HCT116 (cell line): ENCODE measurements around the gene ITPR1. TPM values are rescaled to one million over a fixed set of nuclear protein-coding genes. Genes with fewer than 3 reads are reported as not detected.

ENCODE experiments used
- ATAC-seq: fragments of 200-7000 bp; cut with Tn5 transposase; 2 replicates; pipeline ENCODE4 v1.9.1; 2020; ENCODE audit warnings: mild to moderate bottlenecking, moderate library complexity
- BruUV-seq: library from RNA; stranded (reverse); fragments of 400-500 nt; replicated peaks from 2 replicates; lab custom pipeline; 2021; lab: Mats Ljungman, UMichigan
- CTCF ChIA-PET: fragments of 300-600 bp; sonication (Branson Sonifier 250); formaldehyde crosslinking; loops from one replicate; lab custom pipeline; 2021; ENCODE audit warnings: antibody characterized with exemption; lab: Charles Lee
- POLR2A ChIA-PET: fragments of 300-600, 350-600 bp; sonication (Branson Sonifier 250); formaldehyde crosslinking; loops from one replicate; lab custom pipeline; 2021; ENCODE audit warnings: antibody characterized with exemption; lab: Charles Lee
- RAD21 ChIA-PET, 2 experiments: fragments of 300-600 bp; sonication (Branson Sonifier 250); formaldehyde crosslinking; loops; one replicate each; lab custom pipeline; 2023; ENCODE audit warnings: low total read pairs in 2 of 2; ENCODE audit not compliant: uncharacterized antibody in 2 of 2, unreplicated experiment in 2 of 2, low non-redundant PET in 1 of 2; lab: Charles Lee
- DNase-seq: peaks from one replicate; pipeline ENCODE4 v3.0.0-alpha.2; 2010; ENCODE audit warnings: low read depth, low spot score
- H2AFZ ChIP-seq: fragments of 200-600 bp; shearing (Covaris generic), sonication (generic); 2 replicates; pipeline ENCODE4 v1.6.1; 2017; ENCODE audit warnings: low read depth, mixed run types, mixed read lengths, antibody characterized with exemption, low read length; ENCODE audit not compliant: poor library complexity, severe bottlenecking
- H3K27ac ChIP-seq: 2 replicates; pipeline ENCODE4 v1.5.1; 2012; ENCODE audit warnings: low read depth, low read length
- H3K27me3 ChIP-seq: fragments of 200-600 bp; sonication (generic); 2 replicates; pipeline ENCODE4 v1.6.1; 2016; ENCODE audit warnings: mixed run types, low read length, mixed read lengths; ENCODE audit not compliant: insufficient read depth
- H3K36me3 ChIP-seq, 2 experiments: fragments of 200-500 bp in 1 of 2; fragments of 200-600 bp in 1 of 2; sonication (Bioruptor generic) in 1 of 2; sonication (generic) in 1 of 2; 2 replicates each; pipeline versions ENCODE4 v1.5.1 to v1.6.1; 2014 to 2016; ENCODE audit warnings: low read length in 2 of 2, inconsistent platforms in 1 of 2, mixed read lengths in 1 of 2, mixed run types in 1 of 2; ENCODE audit not compliant: insufficient read depth in 2 of 2, control insufficient read depth in 1 of 2
- H3K4me1 ChIP-seq, 2 experiments: fragments of 200-600 bp in 1 of 2; sonication (generic) in 1 of 2; 2 replicates each; pipeline versions ENCODE4 v1.5.1 to v1.6.1; 2012 to 2017; ENCODE audit warnings: low read length in 2 of 2, inconsistent platforms in 1 of 2, mild to moderate bottlenecking in 1 of 2, mixed read lengths in 1 of 2, mixed run types in 1 of 2, moderate library complexity in 1 of 2; ENCODE audit not compliant: insufficient read depth in 2 of 2, control insufficient read depth in 1 of 2
- H3K4me2 ChIP-seq: fragments of 200-600 bp; sonication (generic); 2 replicates; pipeline ENCODE4 v1.6.1; 2017; ENCODE audit warnings: mixed run types, low read length, mixed read lengths
- H3K4me3 ChIP-seq, 2 experiments: fragments of 200-600 bp in 1 of 2; sonication (generic) in 1 of 2; replicated peaks in 1 of 2; 2 replicates each; pipeline ENCODE4 v1.5.1; 2011 to 2016; ENCODE audit warnings: low read length in 2 of 2, control low read depth in 1 of 2, low read depth in 1 of 2, mild to moderate bottlenecking in 1 of 2, mixed read lengths in 1 of 2, mixed run types in 1 of 2
- H3K79me2 ChIP-seq: fragments of 200-600 bp; sonication (generic); 2 replicates; pipeline ENCODE4 v1.6.1; 2017; ENCODE audit warnings: mild to moderate bottlenecking, mixed run types, low read length, moderate library complexity, mixed read lengths; ENCODE audit not compliant: insufficient read depth
- H3K9ac ChIP-seq: fragments of 200-600 bp; sonication (generic); 2 replicates; pipeline ENCODE4 v1.6.1; 2016; ENCODE audit warnings: low read length, mixed read lengths
- H3K9me2 ChIP-seq: fragments of 200-600 bp; sonication (generic), shearing (Covaris generic); 2 replicates; pipeline ENCODE4 v1.6.1; 2017; ENCODE audit warnings: mixed run types, mild to moderate bottlenecking, moderate library complexity; ENCODE audit not compliant: insufficient read depth
- H3K9me3 ChIP-seq, 2 experiments: fragments of 200-500 bp in 1 of 2; fragments of 200-600 bp in 1 of 2; sonication (Bioruptor generic) in 1 of 2; sonication (generic) in 1 of 2; 2 replicates each; pipeline ENCODE4 v1.6.1; 2014 to 2017; ENCODE audit warnings: low read length in 2 of 2, mixed read lengths in 2 of 2, inconsistent platforms in 1 of 2, low read depth in 1 of 2, mild to moderate bottlenecking in 1 of 2, mixed run types in 1 of 2, moderate library complexity in 1 of 2; ENCODE audit not compliant: control insufficient read depth in 1 of 2, insufficient read depth in 1 of 2
- H4K20me1 ChIP-seq: fragments of 200-600 bp; sonication (generic), shearing (Covaris generic); 2 replicates; pipeline ENCODE4 v1.6.1; 2017; ENCODE audit warnings: mixed run types, mild to moderate bottlenecking, moderate library complexity; ENCODE audit not compliant: insufficient read depth
- CBX3 ChIP-seq: IDR thresholded peaks from 2 replicates; pipeline ENCODE4 v1.6.1; 2012; ENCODE audit warnings: low read depth
- CTCF ChIP-seq, 3 experiments: fragments of 200-600 bp in 1 of 3; sonication (generic) in 1 of 3; IDR thresholded peaks in 2 of 3; conservative IDR thresholded peaks in 1 of 3; 2 replicates each; pipeline ENCODE4 v1.5.1; 2012 to 2017; ENCODE audit warnings: low read depth in 2 of 3, low read length in 2 of 3, antibody characterized with exemption in 1 of 3, borderline replicate concordance in 1 of 3, control low read depth in 1 of 3, mild to moderate bottlenecking in 1 of 3, mixed read lengths in 1 of 3, mixed run types in 1 of 3, moderate library complexity in 1 of 3; ENCODE audit not compliant: insufficient read depth in 1 of 3
- EGR1 ChIP-seq: IDR thresholded peaks from 2 replicates; pipeline ENCODE4 v1.6.1; 2012; ENCODE audit warnings: low read depth
- ELF1 ChIP-seq: IDR thresholded peaks from 2 replicates; pipeline ENCODE4 v1.6.1; 2012; ENCODE audit warnings: low read depth, borderline replicate concordance
- EZH2 ChIP-seq: fragments of 200-600 bp; sonication (generic); IDR thresholded peaks from 2 replicates; pipeline ENCODE4 v1.6.1; 2017; ENCODE audit warnings: antibody characterized with exemption, mixed run types
- EZH2phosphoT487 ChIP-seq: fragments of 200-600 bp; IDR thresholded peaks from 2 replicates; pipeline ENCODE4 v1.6.1; 2018; ENCODE audit warnings: antibody characterized with exemption, borderline replicate concordance
- JUND ChIP-seq: IDR thresholded peaks from 2 replicates; pipeline ENCODE4 v1.6.1; 2012
- MAX ChIP-seq: IDR thresholded peaks from 2 replicates; pipeline ENCODE4 v1.6.1; 2012
- POLR2A ChIP-seq: IDR thresholded peaks from 2 replicates; pipeline ENCODE4 v1.7.0; 2011; ENCODE audit warnings: borderline replicate concordance; ENCODE audit not compliant: insufficient read depth, insufficient read length; ENCODE audit errors: extremely low read depth
- RAD21 ChIP-seq: IDR thresholded peaks from 2 replicates; pipeline ENCODE4 v1.6.1; 2012; ENCODE audit warnings: low read depth, mild to moderate bottlenecking
- SP1 ChIP-seq: IDR thresholded peaks from 2 replicates; pipeline ENCODE4 v1.6.1; 2012; ENCODE audit warnings: low read depth
- TCF7L2 ChIP-seq: IDR thresholded peaks from 2 replicates; pipeline ENCODE4 v1.7.0; 2011; ENCODE audit warnings: borderline replicate concordance, inconsistent platforms; ENCODE audit not compliant: insufficient read depth, insufficient read length; ENCODE audit errors: extremely low read depth
- YY1 ChIP-seq: IDR thresholded peaks from 2 replicates; pipeline ENCODE4 v1.6.1; 2011; ENCODE audit warnings: low read length, low read depth, moderate library complexity, mild to moderate bottlenecking; ENCODE audit not compliant: insufficient replicate concordance; ENCODE audit errors: extremely low read depth
- ZFX ChIP-seq: fragments of 450-650 bp; IDR thresholded peaks from 2 replicates; pipeline ENCODE4 v1.6.1; 2017
- ZNF274 ChIP-seq: fragments of 200-500 bp; sonication (Bioruptor generic); IDR thresholded peaks from 2 replicates; pipeline ENCODE4 v1.6.1; 2014; ENCODE audit warnings: mild to moderate bottlenecking, low read depth, low read length, inconsistent platforms
- intact Hi-C: fragments of 100-400 bp; cut with micrococcal nuclease; formaldehyde crosslinking; loops from 2 replicates; pipeline ENCODE4 v1.10.0; 2022
- total RNA-seq: library from RNA; stranded (reverse); gene quantifications from one replicate; pipeline ENCODE4 v1.2.1, GENCODE V29; 2021; ENCODE audit not compliant: unreplicated experiment
- TF ChIP-seq, protein P1 (sequence below): IDR thresholded peaks from 2 replicates; pipeline ENCODE4 v1.6.1; 2011; ENCODE audit warnings: mild to moderate bottlenecking, low read length, moderate library complexity; ENCODE audit not compliant: insufficient replicate concordance; ENCODE audit errors: extremely low read depth

Gene ITPR1
- total RNA-seq, 1 experiment from 2014 or later = 9.2 TPM

DNA sequence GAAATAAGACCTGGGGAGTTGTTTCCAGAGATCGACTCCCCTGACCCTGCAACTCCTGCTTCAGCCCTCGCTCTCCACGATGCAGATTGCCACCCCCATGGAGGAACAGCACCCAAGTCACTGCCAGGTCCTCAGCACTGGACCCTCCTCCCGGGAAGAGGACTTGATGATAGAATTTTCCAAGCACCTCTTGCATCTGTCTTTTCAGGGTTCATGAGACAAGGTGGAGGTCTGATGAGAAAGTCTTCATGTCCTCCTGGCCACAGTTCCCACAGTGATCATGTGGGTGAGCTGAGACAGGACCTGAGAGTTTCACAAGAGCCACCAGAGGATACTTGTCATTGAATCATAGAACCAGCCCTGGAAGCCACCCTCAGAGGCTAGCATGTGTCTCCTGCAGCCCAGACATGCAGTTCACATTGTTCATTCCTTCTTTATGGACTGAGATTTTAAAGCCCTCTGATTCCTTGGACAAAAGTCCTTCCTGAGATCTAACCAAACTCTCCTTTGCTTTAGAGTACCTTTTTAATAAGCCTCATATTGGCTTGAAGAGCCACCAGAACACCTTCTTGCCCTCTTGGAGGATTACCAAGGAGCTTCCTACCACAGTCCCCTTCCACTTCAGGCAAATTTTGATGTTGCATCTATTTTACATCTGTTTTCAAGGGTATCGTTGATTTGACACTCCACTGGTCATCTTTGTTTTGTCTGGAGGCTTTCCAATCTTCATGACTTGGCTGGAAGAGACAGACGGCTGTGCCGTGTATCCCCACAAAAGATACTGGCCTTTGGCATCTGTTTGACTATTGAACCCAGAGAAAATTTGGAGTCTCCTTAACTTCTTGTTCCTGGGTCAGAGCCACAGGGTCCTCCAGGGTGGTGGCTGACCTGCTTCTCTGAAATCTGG is 261.3 kb downstream of the ITPR1 start:
- ChIA-PET CTCF (no interaction called here), RAD21 (no interaction called here), POLR2A (no interaction called here)
- Histone ChIP-seq H3K79me2 (no peaks in the 10 kb centered on the region), H3K36me3 (no peaks in the 10 kb centered on the region), H3K4me1 (no peaks in the 10 kb centered on the region), H4K20me1 (no peaks in the 10 kb centered on the region), H2AFZ (no peak overlapping the region), H3K27me3 (no peaks in the 10 kb centered on the region), H3K27ac (no peak overlapping the region), H3K4me2 (no peak overlapping the region), H3K4me3 (no peak overlapping the region), H3K9me3 (no peaks in the 10 kb centered on the region), H3K9me2 (no peaks in the 10 kb centered on the region), H3K9ac (no peak overlapping the region)
- intact Hi-C loops = no loop called here
- no peak for ATAC-seq
- TF ChIP-seq SP1 = no peak
- TF ChIP-seq EZH2 = no peak
- TF ChIP-seq ZFX = no peak
- no peak for TF ChIP-seq RAD21
- no peak for TF ChIP-seq ELF1
- TF ChIP-seq CBX3 = no peak
- TF ChIP-seq YY1 = no peak
- TF ChIP-seq ZNF274 = no peak
- no peak for TF ChIP-seq POLR2A
- no peak for TF ChIP-seq TCF7L2
- TF ChIP-seq EZH2phosphoT487 = no peak
- TF ChIP-seq MAX = no peak
- no peak for TF ChIP-seq JUND
- no peak for TF ChIP-seq CTCF (IDR thresholded peaks at IDR 0.05 in 2 of 3, conservative IDR thresholded peaks at IDR 0.05 in 1 of 3; ENCODE audit: borderline replicate concordance in 1 of 3, insufficient read depth in 1 of 3, low read depth in 2 of 3, low read length in 2 of 3)
- no peak for TF ChIP-seq EGR1
- TF ChIP-seq, protein P1, sequence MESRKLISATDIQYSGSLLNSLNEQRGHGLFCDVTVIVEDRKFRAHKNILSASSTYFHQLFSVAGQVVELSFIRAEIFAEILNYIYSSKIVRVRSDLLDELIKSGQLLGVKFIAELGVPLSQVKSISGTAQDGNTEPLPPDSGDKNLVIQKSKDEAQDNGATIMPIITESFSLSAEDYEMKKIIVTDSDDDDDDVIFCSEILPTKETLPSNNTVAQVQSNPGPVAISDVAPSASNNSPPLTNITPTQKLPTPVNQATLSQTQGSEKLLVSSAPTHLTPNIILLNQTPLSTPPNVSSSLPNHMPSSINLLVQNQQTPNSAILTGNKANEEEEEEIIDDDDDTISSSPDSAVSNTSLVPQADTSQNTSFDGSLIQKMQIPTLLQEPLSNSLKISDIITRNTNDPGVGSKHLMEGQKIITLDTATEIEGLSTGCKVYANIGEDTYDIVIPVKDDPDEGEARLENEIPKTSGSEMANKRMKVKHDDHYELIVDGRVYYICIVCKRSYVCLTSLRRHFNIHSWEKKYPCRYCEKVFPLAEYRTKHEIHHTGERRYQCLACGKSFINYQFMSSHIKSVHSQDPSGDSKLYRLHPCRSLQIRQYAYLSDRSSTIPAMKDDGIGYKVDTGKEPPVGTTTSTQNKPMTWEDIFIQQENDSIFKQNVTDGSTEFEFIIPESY = no peak
- BruUV-seq = no TSS peak
- DNase-seq = no peak
